Thymus (tissue), 11 donors: ENCODE measurements around the gene RPS8. TPM values are rescaled to one million over a fixed set of nuclear protein-coding genes. Genes with fewer than 3 reads are reported as not detected.
"Not testable (repeated sequence)": the region's sequence is repeated elsewhere in the genome, so short reads cannot be mapped to it uniquely, and the experiment has no call there.

ENCODE experiments used
- DNase-seq, 9 donors: peaks; one replicate each; pipeline ENCODE4 v3.0.0-alpha.2; 2013; ENCODE audit warnings: low spot score in 9 of 9, low read depth in 6 of 9, missing footprints in 1 of 9
- H3K27ac ChIP-seq, 2 donors: one replicate each; pipeline ENCODE4 v1.5.1; 2013; ENCODE audit warnings: control low read depth in 1 of 2, low read depth in 1 of 2, low read length in 1 of 2, mild to moderate bottlenecking in 1 of 2, moderate library complexity in 1 of 2
- H3K27me3 ChIP-seq, 2 donors: one replicate each; pipeline ENCODE4 v1.5.1; 2013; ENCODE audit warnings: low read length in 1 of 2; ENCODE audit not compliant: control insufficient read depth in 2 of 2, insufficient read depth in 1 of 2
- H3K36me3 ChIP-seq, 2 donors: one replicate each; pipeline ENCODE4 v1.5.1; 2013; ENCODE audit warnings: low read length in 1 of 2, mild to moderate bottlenecking in 1 of 2, moderate library complexity in 1 of 2; ENCODE audit not compliant: control insufficient read depth in 2 of 2, insufficient read depth in 2 of 2
- H3K4me1 ChIP-seq, 2 donors: one replicate each; pipeline ENCODE4 v1.5.1; 2013; ENCODE audit warnings: low read length in 2 of 2; ENCODE audit not compliant: control insufficient read depth in 2 of 2, insufficient read depth in 2 of 2
- H3K4me3 ChIP-seq, 2 donors: one replicate each; pipeline ENCODE4 v1.5.1; 2013; ENCODE audit warnings: low read length in 2 of 2, control low read depth in 1 of 2, mild to moderate bottlenecking in 1 of 2
- H3K9me3 ChIP-seq, 2 donors: one replicate each; pipeline ENCODE4 v1.5.1; 2013; ENCODE audit warnings: low read length in 1 of 2, mild to moderate bottlenecking in 1 of 2; ENCODE audit not compliant: control insufficient read depth in 2 of 2, insufficient read depth in 1 of 2
- WGBS: extraction: QIAGEN DNeasy Blood & Tissue Kit; methylation state at CpG from one replicate; pipeline ENCODE4 v1.1.7; 2013; 5-methylcytosine and 5-hydroxymethylcytosine counted together
- polyA plus RNA-seq: library from polyadenylated mRNA; stranded (reverse); fragments of 200-250 nt; gene quantifications from one replicate; pipeline ENCODE4 v1.2.3, GENCODE V29; 2013
- total RNA-seq: library from RNA; stranded (reverse); fragments of 120-200 nt; gene quantifications from one replicate; pipeline ENCODE4 v1.2.4, GENCODE V29; 2013
- donor health status: healthy.

The RPS8 gene
- total and polyA plus RNA-seq, 2 donors, result 3,262 to 3,732 TPM

- Histone ChIP-seq H3K27ac (peak within 1 kb of the TSS; percentile 73 to 90), H3K27me3 (no peaks in the 10 kb centered on the region), H3K9me3 (no peaks in the 10 kb centered on the region), H3K4me1 (peaks cover 11 to 22% of the 10 kb centered on the region in 2 donors), H3K36me3 (peaks cover 6 to 27% of the 10 kb centered on the region in 2 donors), H3K4me3 (peak within 1 kb of the TSS; percentile 66 to 83)
- peak; percentile 94 to 98 (median 95) for DNase-seq
- under 1% methylated on average over 57 of the region's 57 CpGs for WGBS
Observed at GRCh38 chr1:44739307-44740178, 35.8 kb upstream of the RPS8 start, which contains the start of gene KIF2C. Gene KIF2C (plus strand): TSS chr1:44739837. CDS start chr1:44739933, 96 bp downstream.

- Histone ChIP-seq H3K4me3 (peak overlapping the region; percentile 66 to 83), H3K4me1 (peaks cover 11 to 22% of the 10 kb centered on the region in 2 donors), H3K27ac (peak overlapping the region in 1 of 2 donors; percentile 81), H3K36me3 (peaks cover 7 to 27% of the 10 kb centered on the region in 2 donors), H3K27me3 (no peaks in the 10 kb centered on the region), H3K9me3 (no peaks in the 10 kb centered on the region)
- 9% methylated on average over 14 of the region's 14 CpGs for WGBS
- DNase-seq, result peak in 1 of 9 donors; percentile 36
Observed at GRCh38 chr1:44740179-44740617, 35.1 kb upstream of the RPS8 start.

- no peak for DNase-seq
- Histone ChIP-seq H3K27ac (no peak overlapping the region), H3K4me3 (no peak overlapping the region), H3K36me3 (peaks cover 23 to 52% of the 10 kb centered on the region in 2 donors), H3K27me3 (no peaks in the 10 kb centered on the region), H3K4me1 (peaks cover 11 to 22% of the 10 kb centered on the region in 2 donors), H3K9me3 (no peaks in the 10 kb centered on the region)
- WGBS, result 98% methylated on average over 1 of the region's 1 CpG
Observed at GRCh38 chr1:44743211-44743610, 32.1 kb upstream of the RPS8 start.

GRCh38 chr1:44747878-44748277 is 27.5 kb upstream of the RPS8 start:
- 96% methylated on average over 3 of the region's 3 CpGs for WGBS
- no peak overlapping the region for H3K4me3 ChIP-seq

GRCh38 chr1:44757420-44757819 is 17.9 kb upstream of the RPS8 start:
- Histone ChIP-seq H3K36me3 (peaks cover 90 to 95% of the 10 kb centered on the region in 2 donors), H3K27ac (no peak overlapping the region), H3K9me3 (no peaks in the 10 kb centered on the region), H3K4me3 (no peak overlapping the region), H3K4me1 (no peaks in the 10 kb centered on the region), H3K27me3 (no peaks in the 10 kb centered on the region)
- 97% methylated on average over 2 of the region's 2 CpGs for WGBS
- DNase-seq, result no peak

More at GRCh38 chr1:44747878-44748277, 27.5 kb upstream of the RPS8 start:
- Histone ChIP-seq H3K36me3 (peaks cover 51 to 71% of the 10 kb centered on the region in 2 donors), H3K27ac (no peak overlapping the region), H3K27me3 (no peaks in the 10 kb centered on the region), H3K4me1 (peaks cover 0 to 2% of the 10 kb centered on the region in 2 donors), H3K9me3 (no peaks in the 10 kb centered on the region)
- DNase-seq, result no peak

GRCh38 chr1:44759077-44759476 is 16.3 kb upstream of the RPS8 start:
- Histone ChIP-seq H3K27ac (no peak overlapping the region), H3K9me3 (no peaks in the 10 kb centered on the region), H3K4me1 (no peaks in the 10 kb centered on the region), H3K36me3 (peaks cover 87 to 95% of the 10 kb centered on the region in 2 donors), H3K27me3 (no peaks in the 10 kb centered on the region), H3K4me3 (no peak overlapping the region)
- DNase-seq, result no peak
- 94% methylated on average over 11 of the region's 11 CpGs for WGBS

- no peaks in the 10 kb centered on the region for H3K4me1 ChIP-seq
- H3K36me3 ChIP-seq, result peaks cover 77 to 89% of the 10 kb centered on the region in 2 donors
- no peaks in the 10 kb centered on the region for H3K27me3 ChIP-seq
- H3K27ac ChIP-seq, result no peak overlapping the region
- no peaks in the 10 kb centered on the region for H3K9me3 ChIP-seq
- WGBS, result 98% methylated on average over 3 of the region's 3 CpGs
- H3K4me3 ChIP-seq, result no peak overlapping the region
- DNase-seq, result no peak
Observed at GRCh38 chr1:44760876-44761275, 14.5 kb upstream of the RPS8 start.

- H3K27me3 ChIP-seq, DNase-seq, H3K4me3 ChIP-seq, H3K27ac ChIP-seq, H3K9me3 ChIP-seq, H3K4me1 ChIP-seq: not testable (repeated sequence)
- 99% methylated on average over 6 of the region's 6 CpGs for WGBS
- peaks cover 50 to 55% of the 10 kb centered on the region in 2 donors for H3K36me3 ChIP-seq
Observed at GRCh38 chr1:44766421-44766820, 8.9 kb upstream of the RPS8 start.
